Measurements from ENCODE around the gene RPRD1A. TPM values are rescaled to one million over a fixed set of nuclear protein-coding genes. Genes with fewer than 3 reads are reported as not detected.
"Not testable (repeated sequence)": the region's sequence is repeated elsewhere in the genome, so short reads cannot be mapped to it uniquely, and the experiment has no call there.

The RPRD1A gene
- total RNA-seq, 1 donor from 2014 or later = 162 TPM

- no peak for DNase-seq
Observed at GRCh38 chr18:36031407-36031806, 36.0 kb downstream of the RPRD1A start.

- DNase-seq = no peak
Observed at GRCh38 chr18:36028859-36029258, 38.5 kb downstream of the RPRD1A start.

DNA sequence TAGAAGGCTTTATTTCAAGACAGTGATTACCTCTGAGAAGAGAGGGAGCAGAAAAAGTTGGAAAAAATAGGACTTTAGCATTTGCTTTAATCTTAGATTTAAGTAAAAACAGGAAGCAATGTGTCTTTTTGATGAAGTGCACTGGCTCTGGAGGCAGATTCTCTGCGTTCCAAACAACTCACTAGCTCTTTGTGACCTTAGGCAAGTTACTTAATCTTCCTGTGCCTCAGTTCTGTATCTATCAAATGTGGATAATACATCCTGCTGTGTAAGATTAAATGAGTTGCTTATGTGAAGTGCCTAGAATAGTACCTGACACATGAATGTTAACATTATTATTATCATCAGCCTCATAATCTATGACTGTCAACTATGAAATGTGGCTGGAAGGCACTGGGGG is 42.3 kb downstream of the RPRD1A start:
- no peak for DNase-seq

DNA sequence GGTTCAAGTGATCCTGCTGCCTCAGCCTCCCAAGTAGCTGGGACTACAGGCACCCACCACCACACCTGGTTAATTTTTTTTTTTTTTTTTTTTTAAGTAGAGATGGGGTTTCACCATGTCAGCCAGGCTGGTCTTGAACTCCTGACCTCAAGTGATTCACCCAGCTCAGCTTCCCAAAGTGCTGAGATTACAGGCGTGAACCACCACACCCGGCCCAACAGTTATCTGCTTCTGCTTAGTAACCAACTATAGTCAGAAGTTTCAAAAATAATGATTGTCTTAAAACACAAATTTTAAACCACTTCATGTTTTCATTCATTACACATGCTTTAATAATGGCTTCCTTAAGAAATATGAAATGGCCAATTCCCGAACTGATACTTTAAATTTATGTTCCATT is 43.1 kb downstream of the RPRD1A start:
- DNase-seq = not testable (repeated sequence)

DNA sequence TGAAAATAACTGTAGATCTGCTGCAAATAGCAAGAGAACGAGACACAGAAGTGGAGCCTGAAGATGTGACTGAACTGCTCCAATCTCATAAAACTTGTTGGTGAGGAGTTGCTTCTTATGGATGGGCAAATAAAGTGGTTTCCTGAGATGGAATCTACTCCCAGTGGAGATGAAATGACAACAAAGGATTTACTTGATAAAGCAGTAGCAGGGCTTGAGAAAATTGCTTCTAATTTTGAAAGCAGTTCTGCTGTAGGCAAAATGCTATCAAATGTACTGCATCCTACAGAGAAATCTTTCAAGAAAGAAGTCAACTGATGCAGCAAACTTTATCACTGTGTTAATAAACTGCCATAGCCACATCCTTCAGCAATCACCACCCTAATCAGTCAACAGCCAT is 44.0 kb downstream of the RPRD1A start:
- DNase-seq = no peak

- DNase-seq = no peak
Observed at GRCh38 chr18:36020174-36020711, 47.1 kb downstream of the RPRD1A start.

DNA sequence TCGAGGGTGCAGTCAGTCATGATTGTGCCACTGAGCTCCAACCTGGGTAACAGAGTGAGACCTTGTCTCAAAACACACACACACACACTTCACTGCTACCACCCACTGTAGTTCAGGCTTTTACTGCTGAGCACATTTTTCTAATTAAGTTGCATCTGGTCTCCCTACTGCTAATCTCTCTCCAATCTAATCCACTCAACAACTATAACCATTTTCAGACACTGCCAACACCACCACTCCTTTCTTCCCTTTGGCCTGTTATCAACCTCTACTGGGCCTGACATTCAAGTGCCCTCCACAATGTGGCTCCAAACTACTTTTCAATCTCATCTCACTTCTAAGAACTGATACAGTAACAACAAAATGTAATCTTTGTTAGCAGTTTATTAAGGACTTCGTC is 50.1 kb downstream of the RPRD1A start:
- no peak for DNase-seq

DNA sequence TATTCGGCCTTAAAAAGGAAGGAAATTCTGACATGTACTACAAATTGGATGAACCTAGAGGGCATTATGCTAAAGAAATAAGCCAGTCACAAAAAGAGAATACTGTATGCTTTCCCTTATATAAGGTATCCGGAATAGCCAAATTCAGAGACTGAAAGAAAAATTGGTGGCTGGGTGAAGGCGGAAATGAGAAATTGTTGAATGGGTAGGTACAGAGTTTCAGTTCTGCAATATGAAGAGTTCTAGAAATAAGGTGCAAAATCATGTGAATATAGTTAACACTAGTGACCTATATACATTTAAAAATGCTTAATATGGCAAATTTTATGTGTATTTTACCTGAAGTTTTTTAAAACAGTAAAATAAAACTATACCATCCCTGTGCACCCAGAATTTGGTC is 51.7 kb downstream of the RPRD1A start:
- no peak for DNase-seq

GRCh38 chr18:36012891-36013290 is 54.5 kb downstream of the RPRD1A start:
- DNase-seq = no peak

DNA sequence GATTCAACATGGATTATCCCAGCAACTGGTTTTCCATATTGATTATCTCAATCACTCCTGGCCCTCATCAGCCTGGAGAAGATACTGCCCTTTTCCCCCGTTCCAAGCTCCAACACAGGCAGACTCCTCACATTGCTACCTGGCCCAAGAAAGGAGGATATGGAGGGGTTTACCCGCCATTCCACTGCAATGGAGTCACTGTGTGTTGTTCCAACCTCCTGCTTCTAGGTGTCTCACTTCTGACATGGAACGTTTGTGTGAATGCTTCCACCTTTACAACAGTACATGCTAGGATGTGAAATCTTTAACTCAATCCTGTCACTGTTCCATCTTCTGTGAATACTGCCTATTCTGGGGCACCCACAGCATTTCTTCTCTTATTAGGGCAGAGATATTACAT is 58.1 kb downstream of the RPRD1A start:
- DNase-seq = no peak

DNA sequence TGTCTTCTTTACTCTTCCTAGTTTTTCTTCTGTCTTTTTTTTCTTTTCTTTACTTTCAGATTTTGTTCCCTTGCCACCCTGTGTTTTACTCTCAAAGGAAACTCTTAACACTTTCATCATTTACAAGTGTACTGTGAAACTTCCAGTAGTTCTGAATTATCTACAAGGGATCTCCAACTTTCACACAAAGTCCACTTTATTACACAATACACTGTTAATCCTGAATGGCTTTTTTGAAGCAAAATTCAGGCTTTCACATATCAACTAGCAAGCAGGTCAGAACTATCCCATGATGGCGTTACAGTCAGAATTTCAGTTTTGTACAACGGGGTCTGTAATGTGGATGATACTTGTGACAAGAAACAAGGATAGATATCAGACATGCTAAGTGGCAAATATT is 60.4 kb downstream of the RPRD1A start:
- no peak for DNase-seq

DNA sequence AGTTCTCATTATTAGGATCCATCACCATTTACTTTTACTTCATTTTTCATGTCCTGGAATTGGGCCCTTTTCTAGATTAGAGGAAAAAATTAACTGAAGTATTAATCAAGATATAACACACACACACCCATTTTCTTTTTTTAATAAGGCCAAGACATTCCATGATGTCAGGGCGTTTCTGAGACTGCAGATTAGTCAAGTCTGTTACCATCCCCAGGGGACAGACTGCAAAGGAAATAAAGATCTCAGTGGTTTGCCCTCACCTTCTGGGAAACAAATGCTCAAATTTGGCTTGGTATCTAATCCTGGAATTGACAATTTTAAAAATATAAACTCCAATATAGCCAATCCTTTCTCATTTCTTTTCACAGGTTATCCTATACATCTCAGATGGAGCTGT is 67.4 kb downstream of the RPRD1A start:
- DNase-seq = no peak

DNA sequence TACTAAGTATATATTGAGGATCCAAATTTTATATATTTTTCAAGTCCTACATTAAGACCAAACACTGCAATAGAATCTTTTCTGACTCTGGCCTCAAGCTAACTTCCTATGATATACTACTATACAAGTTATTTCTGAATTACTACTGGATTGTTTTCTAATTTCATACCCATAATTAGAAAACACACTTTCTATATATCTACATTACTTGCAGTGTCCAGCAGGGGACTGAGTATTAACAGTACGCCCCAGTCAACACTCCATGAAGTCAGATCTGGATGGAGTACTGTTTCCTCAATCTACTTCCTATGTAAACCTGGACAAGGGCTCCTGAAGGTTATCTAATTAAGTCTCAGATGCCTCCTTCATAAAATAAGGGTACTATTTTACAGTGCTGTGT is 68.4 kb downstream of the RPRD1A start:
- DNase-seq = no peak

DNA sequence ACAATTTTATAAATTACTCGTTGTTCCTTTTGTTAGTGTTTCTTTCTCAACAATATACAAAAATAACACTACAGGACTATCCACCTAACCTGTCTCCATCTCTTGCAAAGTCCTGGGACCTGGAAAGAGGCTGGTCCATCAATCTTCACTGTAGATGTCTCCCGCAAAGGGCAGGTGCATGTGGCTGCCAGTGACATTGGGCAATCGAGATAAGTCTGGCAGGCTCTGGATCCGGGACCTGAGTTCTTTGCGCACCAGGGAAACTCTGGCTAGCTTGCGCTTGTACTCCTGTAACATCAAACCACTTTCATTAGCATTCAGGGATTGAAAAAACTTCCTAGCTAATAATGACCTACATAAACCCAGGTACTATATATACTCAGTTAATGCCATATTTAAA is 74.3 kb downstream of the RPRD1A start:
- DNase-seq = no peak

DNA sequence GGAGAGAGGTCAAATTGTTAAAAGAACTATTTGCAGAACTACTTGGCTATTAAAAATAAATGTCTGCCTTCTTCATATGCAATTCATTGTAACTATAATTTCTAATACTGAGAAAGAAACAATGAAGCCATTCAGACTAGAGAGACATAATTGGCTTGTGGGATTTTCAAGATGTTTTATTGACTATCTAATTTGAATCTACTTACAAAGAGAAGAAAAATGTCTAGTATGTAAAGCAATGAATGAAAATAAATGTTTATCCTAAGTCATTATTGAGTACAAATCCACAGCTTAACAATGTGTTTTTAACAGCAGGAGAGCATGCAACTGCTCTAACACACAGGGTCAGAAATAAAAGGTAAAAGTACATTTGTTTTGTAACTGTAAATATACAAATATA is 75.7 kb downstream of the RPRD1A start:
- no peak for DNase-seq

- DNase-seq = no peak
Observed at GRCh38 chr18:35983818-35984217, 83.5 kb downstream of the RPRD1A start.

DNA sequence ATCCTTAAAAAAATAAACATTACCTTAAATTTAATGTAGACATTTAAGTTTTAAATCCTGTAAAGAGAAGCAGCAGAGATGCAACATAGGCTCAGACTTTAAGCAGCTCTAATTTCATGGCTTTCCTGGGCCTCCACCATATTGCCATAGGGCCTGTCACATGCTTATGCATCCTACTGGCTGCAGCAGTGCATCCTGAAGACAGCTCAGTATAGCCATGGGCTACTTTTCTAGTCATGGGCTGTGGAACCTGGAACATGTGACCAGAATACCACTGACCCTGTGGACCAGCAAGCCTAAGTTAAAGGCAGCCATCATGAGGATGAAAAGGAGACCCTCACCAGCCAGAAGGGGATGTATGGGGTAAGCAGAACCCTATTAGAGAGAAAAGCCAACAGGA is 84.2 kb downstream of the RPRD1A start:
- no peak for DNase-seq

DNA sequence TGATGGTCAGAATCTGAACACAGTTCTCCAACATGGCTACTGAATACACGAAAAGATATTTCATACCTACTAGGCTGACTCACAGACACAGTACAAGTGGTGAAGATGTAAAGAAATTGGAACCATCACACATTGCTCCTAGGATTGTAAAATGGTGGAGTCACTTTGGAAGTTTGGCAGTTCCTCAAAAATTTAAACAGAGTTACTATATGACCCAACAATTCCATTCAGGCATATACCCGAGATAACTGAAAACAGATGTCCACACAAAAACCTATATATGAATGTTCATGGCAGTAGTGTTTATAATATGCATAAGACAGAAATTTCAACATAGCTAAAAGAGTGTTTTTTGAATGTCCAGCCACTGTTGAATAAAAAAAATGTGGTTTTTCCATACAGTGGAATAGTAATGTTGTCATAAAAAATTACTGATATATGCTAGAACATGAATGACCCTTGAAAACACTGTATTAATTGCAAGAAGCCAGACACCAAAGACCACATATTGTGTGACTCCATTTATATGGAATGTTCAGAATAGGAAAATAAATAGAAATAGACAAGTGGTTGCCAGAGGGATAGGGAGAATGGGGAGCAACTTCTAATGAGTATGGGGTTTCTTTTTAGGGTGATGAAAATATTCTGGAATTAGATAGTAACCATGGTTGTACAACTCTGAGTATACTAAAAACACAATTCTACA is 84.8 kb downstream of the RPRD1A start:
- DNase-seq = no peak

- no peak for DNase-seq
Observed at GRCh38 chr18:35979112-35979511, 88.2 kb downstream of the RPRD1A start.

- DNase-seq = no peak
Observed at GRCh38 chr18:35974181-35974580, 93.2 kb downstream of the RPRD1A start.

GRCh38 chr18:35973650-35974049 is 93.7 kb downstream of the RPRD1A start:
- DNase-seq = no peak

DNA sequence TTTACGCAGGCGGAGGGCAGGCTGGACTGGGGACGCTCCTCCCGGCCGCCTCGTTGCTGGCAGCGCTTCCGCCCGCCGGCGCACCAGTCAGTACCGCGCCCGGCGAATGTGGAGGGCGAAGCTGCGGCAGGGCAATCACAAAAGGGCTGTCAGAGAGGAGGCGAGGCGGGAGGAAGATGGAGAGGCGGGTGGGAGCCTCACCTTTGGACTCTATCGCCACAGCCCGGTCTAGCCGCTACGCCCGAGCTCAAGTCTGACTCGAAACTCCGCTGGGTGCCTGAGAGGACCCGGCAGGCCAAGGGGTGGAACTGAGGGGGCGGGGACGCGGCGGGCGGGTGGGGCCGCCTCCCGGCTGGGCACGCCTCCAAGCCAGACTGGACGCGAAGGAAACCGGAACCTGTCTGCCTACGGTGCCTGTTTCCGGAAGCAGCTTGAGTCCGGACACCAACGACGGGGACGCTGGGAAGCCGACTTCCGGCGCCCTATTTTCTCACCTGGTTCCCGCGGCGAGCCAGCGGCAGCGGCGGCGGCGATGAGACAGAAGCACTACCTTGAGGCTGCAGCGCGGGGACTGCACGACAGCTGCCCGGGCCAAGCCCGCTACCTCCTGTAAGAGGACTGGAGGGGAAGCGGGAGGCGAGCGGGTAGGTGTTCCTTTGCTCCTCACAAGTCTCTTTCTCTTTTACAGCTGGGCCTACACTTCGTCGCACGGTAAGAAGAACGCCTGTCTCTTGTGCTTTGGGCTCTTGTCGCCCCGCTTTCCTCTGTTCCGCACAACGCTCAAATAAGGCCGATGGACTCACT is 95.0 kb downstream of the RPRD1A start, which contains the start of gene RMP24:
Gene RMP24, plus strand, starts transcription at position 483 of the 804 bp plus-strand sequence.
- peak; percentile 92 for DNase-seq

GRCh38 chr18:35971661-35972196 is 95.6 kb downstream of the RPRD1A start:
- DNase-seq = no peak

Data from occipital lobe (tissue), 2 donors.